Neural cell (in vitro differentiated cells): ENCODE data around the gene REV1. TPM values are rescaled to one million over a fixed set of nuclear protein-coding genes. Genes with fewer than 3 reads are reported as not detected.

ENCODE experiments used
- H2AFZ ChIP-seq: fragments of 200-600, 300-800 bp; sonication (generic), shearing (Covaris generic); 2 replicates; pipeline ENCODE4 v1.6.0; 2014; ENCODE audit warnings: low read depth, mild to moderate bottlenecking, antibody characterized with exemption, low read length, moderate library complexity
- H3F3A ChIP-seq: fragments of 200-600 bp; shearing (Covaris generic); 2 replicates; pipeline ENCODE4 v1.6.1; 2016; ENCODE audit warnings: mild to moderate bottlenecking, moderate library complexity, mixed read lengths, antibody characterized with exemption, low read length; ENCODE audit not compliant: insufficient read depth, poor library complexity, severe bottlenecking
- H3K27ac ChIP-seq: fragments of 200-600, 300-800 bp; sonication (generic), shearing (Covaris generic); 2 replicates; pipeline ENCODE4 v1.5.1; 2014; ENCODE audit warnings: mild to moderate bottlenecking, low read length, moderate library complexity
- H3K27me3 ChIP-seq: fragments of 300-800, 200-600 bp; sonication (generic), shearing (Covaris generic); 2 replicates; pipeline ENCODE4 v1.6.0; 2014; ENCODE audit warnings: mild to moderate bottlenecking, low read depth, low read length, moderate library complexity; ENCODE audit not compliant: insufficient read depth
- H3K36me3 ChIP-seq: fragments of 300-800, 200-600 bp; sonication (generic), shearing (Covaris generic); 2 replicates; pipeline ENCODE4 v1.5.1; 2014; ENCODE audit warnings: mild to moderate bottlenecking, antibody characterized with exemption, low read length, moderate library complexity; ENCODE audit not compliant: insufficient read depth
- H3K4me2 ChIP-seq: fragments of 300-800, 200-600 bp; sonication (generic), shearing (Covaris generic); 2 replicates; pipeline ENCODE4 v1.6.0; 2014; ENCODE audit warnings: mild to moderate bottlenecking, low read length
- H3K4me3 ChIP-seq: fragments of 300-800, 200-600 bp; sonication (generic), shearing (Covaris generic); 2 replicates; pipeline ENCODE4 v1.5.1; 2014; ENCODE audit warnings: mild to moderate bottlenecking, low read length, moderate library complexity
- H3K79me2 ChIP-seq: fragments of 200-600 bp; shearing (Covaris generic); replicated peaks from 2 replicates; pipeline ENCODE4 v1.6.0; 2014; ENCODE audit warnings: mild to moderate bottlenecking, low read length, moderate library complexity; ENCODE audit not compliant: insufficient read depth
- H3K9ac ChIP-seq: fragments of 300-800, 200-600 bp; sonication (generic), shearing (Covaris generic); 2 replicates; pipeline ENCODE4 v1.6.1; 2016; ENCODE audit warnings: mild to moderate bottlenecking, low read length, mixed read lengths
- H3K9me2 ChIP-seq: fragments of 200-600 bp; shearing (Covaris generic); 2 replicates; pipeline ENCODE4 v1.6.1; 2016; ENCODE audit warnings: mild to moderate bottlenecking, low read length, mixed read lengths; ENCODE audit not compliant: insufficient read depth
- H3K9me3 ChIP-seq: fragments of 200-600, 300-800 bp; sonication (generic), shearing (Covaris generic); 2 replicates; pipeline ENCODE4 v1.6.1; 2016; ENCODE audit warnings: mild to moderate bottlenecking, mixed run types, low read length, moderate library complexity, mixed read lengths
- H4K20me1 ChIP-seq: fragments of 200-600 bp; shearing (Covaris generic); 2 replicates; pipeline ENCODE4 v1.6.1; 2016; ENCODE audit warnings: mild to moderate bottlenecking, mixed run types; ENCODE audit not compliant: insufficient read depth
- EP300 ChIP-seq: fragments of 450-650 bp; conservative IDR thresholded peaks from 2 replicates; pipeline ENCODE4 v1.6.1; 2014; ENCODE audit warnings: antibody characterized with exemption, mild to moderate bottlenecking, moderate library complexity; ENCODE audit not compliant: poor library complexity, severe bottlenecking
- EZH2 ChIP-seq: fragments of 200-600, 300-800 bp; shearing (Covaris generic), sonication (generic); IDR thresholded peaks from 2 replicates; pipeline ENCODE4 v1.6.1; 2014; ENCODE audit warnings: antibody characterized with exemption, low read length, borderline replicate concordance, mild to moderate bottlenecking; ENCODE audit not compliant: insufficient read depth, poor library complexity, severe bottlenecking
- MXI1 ChIP-seq: fragments of 450-650 bp; conservative IDR thresholded peaks from 2 replicates; pipeline ENCODE4 v1.6.1; 2014; ENCODE audit warnings: antibody characterized with exemption, mild to moderate bottlenecking; ENCODE audit not compliant: poor library complexity, severe bottlenecking
- POLR2AphosphoS5 ChIP-seq: IDR thresholded peaks from 2 replicates; pipeline ENCODE4 v1.6.1; 2012
- RAD21 ChIP-seq: fragments of 450-650 bp; conservative IDR thresholded peaks from 2 replicates; pipeline ENCODE4 v1.6.1; 2014; ENCODE audit warnings: antibody characterized with exemption, mild to moderate bottlenecking, moderate library complexity
- REST ChIP-seq: IDR thresholded peaks from 2 replicates; pipeline ENCODE4 v1.6.1; 2012; ENCODE audit warnings: borderline replicate concordance
- SMC3 ChIP-seq: fragments of 450-650 bp; conservative IDR thresholded peaks from 2 replicates; pipeline ENCODE4 v1.6.1; 2014; ENCODE audit warnings: antibody characterized with exemption, mild to moderate bottlenecking, moderate library complexity; ENCODE audit not compliant: poor library complexity
- TAF1 ChIP-seq: IDR thresholded peaks from 2 replicates; pipeline ENCODE4 v1.6.1; 2012; ENCODE audit warnings: low read depth
- polyA plus RNA-seq: library from polyadenylated mRNA; depleted of rRNA; stranded (reverse); fragments of >200 nt; gene quantifications from 2 replicates; pipeline ENCODE4 v1.2.3, GENCODE V29; 2014
- TF ChIP-seq, protein P1 (sequence below): fragments of 450-650 bp; IDR thresholded peaks from 2 replicates; pipeline ENCODE4 v1.5.1; 2014; ENCODE audit warnings: antibody characterized with exemption, mild to moderate bottlenecking, moderate library complexity; ENCODE audit not compliant: poor library complexity, severe bottlenecking

REV1 gene
- polyA plus RNA-seq, 1 donor from 2014 or later = 84.1 TPM

- Histone ChIP-seq H3K79me2 (no peaks in the 10 kb centered on the region), H4K20me1 (no peaks in the 10 kb centered on the region), H3K27ac (no peak overlapping the region), H2AFZ (no peak overlapping the region), H3K9me2 (no peaks in the 10 kb centered on the region), H3K27me3 (no peaks in the 10 kb centered on the region), H3K4me3 (no peak overlapping the region), H3K9ac (no peak overlapping the region), H3K9me3 (no peaks in the 10 kb centered on the region), H3K36me3 (no peaks in the 10 kb centered on the region), H3K4me2 (no peak overlapping the region), H3F3A (no peaks in the 10 kb centered on the region)
- TF ChIP-seq SMC3 (no peak), RAD21 (no peak), POLR2AphosphoS5 (no peak), MXI1 (no peak), EP300 (no peak), TAF1 (no peak), REST (no peak), EZH2 (no peak)
- TF ChIP-seq, protein P1, sequence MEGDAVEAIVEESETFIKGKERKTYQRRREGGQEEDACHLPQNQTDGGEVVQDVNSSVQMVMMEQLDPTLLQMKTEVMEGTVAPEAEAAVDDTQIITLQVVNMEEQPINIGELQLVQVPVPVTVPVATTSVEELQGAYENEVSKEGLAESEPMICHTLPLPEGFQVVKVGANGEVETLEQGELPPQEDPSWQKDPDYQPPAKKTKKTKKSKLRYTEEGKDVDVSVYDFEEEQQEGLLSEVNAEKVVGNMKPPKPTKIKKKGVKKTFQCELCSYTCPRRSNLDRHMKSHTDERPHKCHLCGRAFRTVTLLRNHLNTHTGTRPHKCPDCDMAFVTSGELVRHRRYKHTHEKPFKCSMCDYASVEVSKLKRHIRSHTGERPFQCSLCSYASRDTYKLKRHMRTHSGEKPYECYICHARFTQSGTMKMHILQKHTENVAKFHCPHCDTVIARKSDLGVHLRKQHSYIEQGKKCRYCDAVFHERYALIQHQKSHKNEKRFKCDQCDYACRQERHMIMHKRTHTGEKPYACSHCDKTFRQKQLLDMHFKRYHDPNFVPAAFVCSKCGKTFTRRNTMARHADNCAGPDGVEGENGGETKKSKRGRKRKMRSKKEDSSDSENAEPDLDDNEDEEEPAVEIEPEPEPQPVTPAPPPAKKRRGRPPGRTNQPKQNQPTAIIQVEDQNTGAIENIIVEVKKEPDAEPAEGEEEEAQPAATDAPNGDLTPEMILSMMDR = no peak
Observed at GRCh38 chr2:99512181-99512591, 22.4 kb upstream of the REV1 start.

DNA sequence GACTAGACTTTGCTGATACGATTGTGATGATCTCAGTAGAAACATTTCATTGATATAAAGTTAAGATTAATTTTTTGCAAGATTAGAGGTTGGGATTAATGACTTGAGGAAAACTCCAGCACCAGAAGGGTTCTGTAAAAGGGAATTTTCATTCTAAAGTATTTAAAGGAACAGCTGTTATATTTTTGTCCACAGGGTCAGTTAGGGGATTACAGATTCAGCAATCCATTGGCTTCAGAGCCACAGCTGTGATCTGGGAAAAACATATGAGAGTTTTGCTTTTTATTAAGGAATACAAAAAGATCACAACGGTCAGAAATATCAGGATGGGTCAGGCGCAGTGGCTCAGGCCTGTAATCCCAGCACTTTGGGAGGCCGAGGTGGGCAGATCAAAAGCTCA is 19.6 kb upstream of the REV1 start:
- no peaks in the 10 kb centered on the region for H3K9me3 ChIP-seq
- TF ChIP-seq EZH2 (no peak), REST (no peak), MXI1 (no peak), TAF1 (no peak), POLR2AphosphoS5 (no peak), EP300 (no peak), RAD21 (no peak), SMC3 (no peak)
- TF ChIP-seq, protein P1 = no peak

More for the DNA sequence above, 19.6 kb upstream of the REV1 start:
- H3K9ac ChIP-seq = no peak overlapping the region
- H3K4me3 ChIP-seq = no peak overlapping the region
- no peaks in the 10 kb centered on the region for H3F3A ChIP-seq
- no peaks in the 10 kb centered on the region for H4K20me1 ChIP-seq
- H3K27me3 ChIP-seq = no peaks in the 10 kb centered on the region
- no peak overlapping the region for H3K27ac ChIP-seq
- no peak overlapping the region for H3K4me2 ChIP-seq
- no peaks in the 10 kb centered on the region for H3K79me2 ChIP-seq
- no peaks in the 10 kb centered on the region for H3K9me2 ChIP-seq
- no peak overlapping the region for H2AFZ ChIP-seq
- H3K36me3 ChIP-seq = no peaks in the 10 kb centered on the region
